WI38 (cell line): ENCODE results near the gene AGFG1.
"Not testable (repeated sequence)": the region's sequence is repeated elsewhere in the genome, so short reads cannot be mapped to it uniquely, and the experiment has no call there.

ENCODE experiments used
- H3K4me3 ChIP-seq: 2 replicates; pipeline ENCODE4 v1.5.1; 2011; ENCODE audit warnings: low read depth, mild to moderate bottlenecking, control low read depth, low read length
- TF ChIP-seq, protein P1 (sequence below): IDR thresholded peaks from 2 replicates; pipeline ENCODE4 v1.5.1; 2012; ENCODE audit warnings: low read depth, mild to moderate bottlenecking, control low read depth, low read length

Gene AGFG1

DNA sequence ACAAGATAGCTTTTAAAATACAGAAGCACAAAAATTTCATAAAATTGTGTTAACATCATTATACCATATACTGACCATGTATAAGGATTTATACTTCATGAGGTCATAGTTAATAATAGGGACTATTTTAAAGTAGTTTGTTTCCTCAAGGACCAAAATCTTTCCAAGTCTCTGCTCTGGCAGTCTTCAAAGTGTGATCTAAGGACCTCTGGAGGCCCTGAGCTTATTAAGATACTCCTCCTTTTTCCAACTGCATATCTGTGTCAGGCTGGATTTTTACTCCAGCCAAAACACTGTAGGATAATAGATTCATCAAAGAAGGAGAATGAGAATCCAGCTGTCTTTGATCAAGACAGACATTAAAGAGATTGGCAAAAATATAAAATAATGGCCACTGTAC, 125.1 kb downstream of the AGFG1 start:
- TF ChIP-seq, protein P1, sequence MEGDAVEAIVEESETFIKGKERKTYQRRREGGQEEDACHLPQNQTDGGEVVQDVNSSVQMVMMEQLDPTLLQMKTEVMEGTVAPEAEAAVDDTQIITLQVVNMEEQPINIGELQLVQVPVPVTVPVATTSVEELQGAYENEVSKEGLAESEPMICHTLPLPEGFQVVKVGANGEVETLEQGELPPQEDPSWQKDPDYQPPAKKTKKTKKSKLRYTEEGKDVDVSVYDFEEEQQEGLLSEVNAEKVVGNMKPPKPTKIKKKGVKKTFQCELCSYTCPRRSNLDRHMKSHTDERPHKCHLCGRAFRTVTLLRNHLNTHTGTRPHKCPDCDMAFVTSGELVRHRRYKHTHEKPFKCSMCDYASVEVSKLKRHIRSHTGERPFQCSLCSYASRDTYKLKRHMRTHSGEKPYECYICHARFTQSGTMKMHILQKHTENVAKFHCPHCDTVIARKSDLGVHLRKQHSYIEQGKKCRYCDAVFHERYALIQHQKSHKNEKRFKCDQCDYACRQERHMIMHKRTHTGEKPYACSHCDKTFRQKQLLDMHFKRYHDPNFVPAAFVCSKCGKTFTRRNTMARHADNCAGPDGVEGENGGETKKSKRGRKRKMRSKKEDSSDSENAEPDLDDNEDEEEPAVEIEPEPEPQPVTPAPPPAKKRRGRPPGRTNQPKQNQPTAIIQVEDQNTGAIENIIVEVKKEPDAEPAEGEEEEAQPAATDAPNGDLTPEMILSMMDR: no peak
- H3K4me3 ChIP-seq: no peak overlapping the region

DNA sequence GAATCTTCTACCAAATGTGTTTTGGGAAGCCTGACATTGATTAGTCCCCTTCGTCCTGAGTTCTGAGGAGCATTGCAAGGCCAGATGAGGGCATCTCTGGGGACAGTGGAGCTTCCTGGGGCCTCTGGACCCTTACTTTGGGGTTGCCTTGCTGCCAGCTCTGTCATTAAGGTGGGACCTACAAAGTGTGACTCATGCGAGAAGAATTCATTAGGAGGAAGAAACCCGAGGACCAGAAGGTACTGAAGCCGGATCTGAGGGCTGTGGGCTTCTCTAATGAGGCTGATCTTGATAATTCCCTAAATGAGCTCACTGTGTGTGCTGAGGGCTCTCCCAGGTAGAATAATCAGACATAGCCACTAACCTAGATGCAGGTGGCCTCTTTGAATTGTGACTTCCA, 126.0 kb downstream of the AGFG1 start:
- no peak overlapping the region for H3K4me3 ChIP-seq
- TF ChIP-seq, protein P1: no peak

DNA sequence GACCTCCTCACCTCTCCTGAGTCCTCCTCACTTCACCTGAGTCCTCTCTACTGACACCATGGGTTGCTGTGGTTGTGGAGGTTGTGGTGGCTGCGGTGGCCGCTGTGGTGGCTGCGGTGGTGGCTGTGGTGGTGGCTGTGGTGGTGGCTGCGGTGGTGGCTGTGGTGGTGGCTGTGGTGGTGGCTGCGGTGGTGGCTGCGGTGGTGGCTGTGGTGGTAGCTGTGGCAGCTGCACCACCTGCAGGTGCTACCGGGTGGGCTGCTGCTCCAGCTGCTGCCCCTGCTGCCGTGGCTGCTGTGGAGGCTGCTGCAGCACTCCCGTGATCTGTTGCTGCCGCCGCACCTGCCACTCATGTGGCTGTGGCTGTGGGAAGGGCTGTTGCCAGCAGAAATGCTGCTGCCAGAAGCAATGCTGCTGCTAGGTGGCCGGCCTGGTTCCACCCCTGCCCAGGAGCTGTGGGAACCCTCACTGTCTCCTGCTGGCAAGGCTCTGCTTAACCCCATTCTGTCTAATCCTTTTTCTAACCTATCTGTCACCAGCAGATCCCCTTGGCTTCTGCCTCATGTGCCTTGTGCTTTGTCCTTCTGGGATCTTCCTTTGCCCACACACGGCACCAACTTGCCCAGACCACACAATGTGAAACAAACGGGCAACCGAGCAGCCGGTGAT, 127.0 kb downstream of the AGFG1 start, which contains the start of gene SCYGR2:
TSS of gene SCYGR2 (plus strand) at position 59 of the 669 bp plus-strand sequence. CDS start at position 59, 0 bp downstream.
- not testable (repeated sequence) for H3K4me3 ChIP-seq

DNA sequence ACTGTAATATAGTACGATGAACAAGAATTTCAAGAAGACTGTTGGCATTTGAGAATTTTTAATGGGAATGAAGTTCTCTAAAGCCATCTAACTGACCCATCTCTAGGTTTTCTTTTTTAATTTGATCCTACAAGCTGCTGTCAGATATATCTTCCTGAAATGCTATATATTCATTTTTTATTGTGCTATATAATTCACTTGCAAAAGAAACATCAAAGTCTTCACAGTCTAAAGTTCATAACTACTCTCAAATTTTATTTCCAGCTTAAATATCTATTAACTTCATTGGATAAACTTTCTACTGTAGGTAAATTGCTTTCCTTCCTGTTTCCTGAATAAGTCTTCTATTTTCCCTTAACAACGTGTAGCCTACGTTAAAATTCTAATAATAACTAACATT, 130.4 kb downstream of the AGFG1 start:
- TF ChIP-seq, protein P1: no peak
- H3K4me3 ChIP-seq: no peak overlapping the region

DNA sequence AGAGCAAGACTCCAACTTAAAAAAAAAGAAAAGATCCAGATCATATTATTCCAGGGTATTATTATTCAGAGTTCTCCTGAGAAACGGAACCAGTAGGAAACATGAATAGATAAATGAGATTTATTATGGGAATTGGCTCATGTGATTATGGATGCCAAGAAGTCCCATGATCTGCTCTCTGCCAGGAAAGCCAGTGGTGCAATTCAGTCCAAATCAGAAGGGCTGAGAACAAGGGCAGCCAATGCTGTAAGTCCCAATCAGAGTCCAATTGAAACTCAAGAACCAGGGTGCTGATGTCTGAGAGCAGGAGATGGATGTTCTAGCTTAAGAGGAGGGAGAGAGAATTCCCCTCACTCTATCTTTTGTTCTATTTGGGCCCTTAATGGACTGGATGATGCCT, 134.5 kb downstream of the AGFG1 start:
- no peak overlapping the region for H3K4me3 ChIP-seq
- TF ChIP-seq, protein P1: no peak

DNA sequence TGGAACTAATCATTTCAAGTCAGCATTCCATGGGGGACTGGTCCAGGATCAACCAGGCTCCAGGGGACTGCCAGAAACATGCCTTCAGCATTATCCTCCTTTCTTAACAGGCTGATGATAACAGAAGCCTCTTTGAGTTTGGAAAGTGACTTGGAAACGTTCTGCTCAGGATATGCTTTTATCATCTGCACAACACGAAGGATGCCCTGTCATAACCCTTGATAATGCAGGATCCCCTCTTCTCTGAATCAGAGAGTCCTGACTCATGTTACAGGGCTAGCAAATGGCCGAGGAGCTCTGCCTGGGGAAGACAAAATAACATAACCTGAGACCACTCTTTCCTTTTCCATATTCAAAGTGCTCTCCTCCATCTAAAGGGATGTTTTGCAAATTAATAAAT, 136.0 kb downstream of the AGFG1 start:
- TF ChIP-seq, protein P1: no peak
- no peak overlapping the region for H3K4me3 ChIP-seq

DNA sequence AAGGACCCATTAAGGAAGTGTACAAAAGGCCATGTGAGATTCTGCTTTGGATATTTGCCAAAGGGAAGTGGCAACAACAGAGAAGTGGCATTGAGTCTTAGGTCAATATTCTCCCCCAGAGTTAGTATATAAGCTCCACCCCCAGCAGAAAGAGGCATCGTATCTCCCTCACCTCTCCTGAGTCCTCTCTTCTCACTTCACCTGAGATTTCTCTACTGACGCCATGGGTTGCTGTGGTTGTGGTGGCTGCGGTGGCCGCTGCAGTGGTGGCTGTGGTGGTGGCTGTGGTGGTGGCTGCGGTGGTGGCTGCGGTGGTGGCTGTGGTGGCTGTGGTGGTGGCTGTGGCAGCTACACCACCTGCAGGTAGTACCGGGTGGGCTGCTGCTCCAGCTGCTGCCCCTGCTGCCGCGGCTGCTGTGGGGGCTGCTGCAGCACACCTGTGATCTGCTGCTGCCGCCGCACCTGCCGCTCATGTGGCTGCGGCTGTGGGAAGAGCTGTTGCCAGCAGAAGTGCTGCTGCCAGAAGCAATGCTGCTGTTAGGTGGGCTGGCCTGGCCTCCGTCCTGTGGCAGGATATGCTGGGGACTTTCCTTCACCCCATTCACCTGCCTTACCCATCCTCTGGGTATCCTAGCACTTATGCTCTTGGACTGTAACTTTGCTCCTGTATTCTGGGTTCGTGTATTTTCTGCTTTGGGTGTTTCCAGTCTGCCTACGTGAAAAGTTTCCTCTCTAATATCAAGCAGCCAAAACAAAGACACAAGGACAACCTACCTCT, 136.8 kb downstream of the AGFG1 start:
- H3K4me3 ChIP-seq: no peak overlapping the region
- TF ChIP-seq, protein P1: no peak
